ENCODE results near the gene OAT. TPM values are rescaled to one million over a fixed set of nuclear protein-coding genes. Genes with fewer than 3 reads are reported as not detected.

The OAT gene
- total RNA-seq, 4 donors from 2014 or later: 86.0 to 103 (median 95.1) TPM

DNA sequence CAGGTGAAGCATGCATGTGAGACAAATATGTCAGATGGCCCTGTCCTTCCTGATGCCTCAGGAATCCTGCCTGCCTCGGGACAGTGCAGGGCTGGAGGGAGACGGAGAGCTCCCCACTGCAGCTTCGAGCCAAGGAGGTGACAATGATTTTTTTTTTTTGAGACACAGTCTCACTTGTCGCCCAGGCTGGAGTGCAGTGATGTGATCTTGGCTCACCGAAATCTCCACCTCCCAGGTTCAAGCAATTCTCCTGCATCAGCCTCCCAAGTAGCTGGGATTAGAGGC is 68.8 kb downstream of the OAT start:
- no peak overlapping the region for H3K4me3 ChIP-seq
- TF ChIP-seq EP300 (IDR thresholded peaks at IDR 0.05) (no peak), POLR2A (IDR thresholded peaks at IDR 0.05) (no peak), POLR2AphosphoS5 (IDR thresholded peaks at IDR 0.05) (no peak)
- TF ChIP-seq, protein P1, sequence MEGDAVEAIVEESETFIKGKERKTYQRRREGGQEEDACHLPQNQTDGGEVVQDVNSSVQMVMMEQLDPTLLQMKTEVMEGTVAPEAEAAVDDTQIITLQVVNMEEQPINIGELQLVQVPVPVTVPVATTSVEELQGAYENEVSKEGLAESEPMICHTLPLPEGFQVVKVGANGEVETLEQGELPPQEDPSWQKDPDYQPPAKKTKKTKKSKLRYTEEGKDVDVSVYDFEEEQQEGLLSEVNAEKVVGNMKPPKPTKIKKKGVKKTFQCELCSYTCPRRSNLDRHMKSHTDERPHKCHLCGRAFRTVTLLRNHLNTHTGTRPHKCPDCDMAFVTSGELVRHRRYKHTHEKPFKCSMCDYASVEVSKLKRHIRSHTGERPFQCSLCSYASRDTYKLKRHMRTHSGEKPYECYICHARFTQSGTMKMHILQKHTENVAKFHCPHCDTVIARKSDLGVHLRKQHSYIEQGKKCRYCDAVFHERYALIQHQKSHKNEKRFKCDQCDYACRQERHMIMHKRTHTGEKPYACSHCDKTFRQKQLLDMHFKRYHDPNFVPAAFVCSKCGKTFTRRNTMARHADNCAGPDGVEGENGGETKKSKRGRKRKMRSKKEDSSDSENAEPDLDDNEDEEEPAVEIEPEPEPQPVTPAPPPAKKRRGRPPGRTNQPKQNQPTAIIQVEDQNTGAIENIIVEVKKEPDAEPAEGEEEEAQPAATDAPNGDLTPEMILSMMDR (IDR thresholded peaks at IDR 0.05): no peak
- WGBS: 83% methylated on average over 5 of the region's 5 CpGs

DNA sequence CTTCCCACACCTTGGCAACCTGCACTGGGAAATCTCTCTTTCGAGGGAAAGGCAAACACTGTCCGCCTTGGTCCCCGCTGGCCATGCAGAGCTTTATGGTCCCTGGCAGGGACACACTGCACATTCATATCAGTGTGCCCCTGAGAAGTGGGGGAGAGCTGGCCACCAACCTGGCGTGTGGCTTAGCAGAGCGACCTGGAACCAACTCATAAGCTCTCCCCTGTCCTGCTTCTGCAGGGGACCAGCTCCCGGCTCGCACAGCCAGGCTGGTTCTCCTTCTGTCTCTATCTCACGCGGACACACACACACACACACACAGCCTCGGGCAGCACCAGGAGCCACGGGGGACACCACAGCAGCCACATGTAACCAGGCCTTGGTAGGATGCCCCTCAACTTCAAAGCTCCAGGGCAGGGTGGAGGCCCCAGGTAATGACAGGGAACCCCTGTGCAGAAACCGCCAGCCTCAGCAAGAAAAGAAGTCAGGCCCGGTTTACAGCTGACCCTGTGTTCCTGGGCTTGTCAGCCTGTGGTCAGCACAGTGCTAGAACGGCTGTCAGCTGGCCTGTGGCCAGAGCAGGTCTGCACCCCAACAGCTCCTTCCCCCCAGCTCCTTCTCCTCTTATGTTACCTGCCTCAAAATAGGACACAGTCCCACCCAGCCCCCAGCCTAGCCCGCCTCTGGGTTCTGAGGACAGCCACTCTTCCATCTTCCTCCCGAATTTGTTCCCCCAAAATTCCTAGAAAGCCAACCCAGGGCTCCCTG is 69.3 kb downstream of the OAT start:
- TF ChIP-seq EP300 (IDR thresholded peaks at IDR 0.05) (no peak), POLR2A (IDR thresholded peaks at IDR 0.05) (no peak)
- TF ChIP-seq, protein P1 (IDR thresholded peaks at IDR 0.05): no peak
- WGBS: 79% methylated on average over 8 of the region's 16 CpGs
- Histone ChIP-seq H3K4me3 (no peak overlapping the region), H3K27ac (no peak overlapping the region), H3K36me3 (no peaks in the 10 kb centered on the region), H3K4me1 (no peaks in the 10 kb centered on the region), H3K9me3 (no peaks in the 10 kb centered on the region), H3K27me3 (peaks cover 6% of the 10 kb centered on the region)
- no peak for DNase-seq (ENCODE audit: low spot score in 2 of 2)

More for the DNA sequence above, 68.8 kb downstream of the OAT start:
- Histone ChIP-seq H3K27ac (no peak overlapping the region), H3K36me3 (no peaks in the 10 kb centered on the region), H3K27me3 (peaks cover 6% of the 10 kb centered on the region), H3K9me3 (no peaks in the 10 kb centered on the region), H3K4me1 (no peaks in the 10 kb centered on the region)
- DNase-seq (ENCODE audit: low spot score in 2 of 2): no peak

DNA sequence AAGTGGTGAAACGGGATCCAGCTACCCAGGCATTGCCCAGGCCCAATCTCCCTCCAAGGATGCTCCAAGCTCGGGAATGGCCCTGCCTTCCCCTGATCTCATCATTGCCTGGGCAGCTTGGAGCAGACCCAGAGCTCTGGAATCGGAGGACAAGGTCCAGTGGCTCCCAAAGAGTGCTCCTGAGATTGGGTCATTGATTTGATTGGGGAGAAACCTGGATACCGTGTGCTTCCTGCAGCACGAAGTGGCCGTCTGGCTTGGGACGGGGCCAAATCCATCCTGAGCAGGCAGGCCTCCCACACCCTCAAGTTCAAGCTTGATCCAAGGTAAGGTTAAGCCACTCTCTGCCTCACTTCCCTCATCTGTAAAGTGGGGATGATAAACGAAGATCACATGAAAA is 69.9 kb downstream of the OAT start:
- Histone ChIP-seq H3K9me3 (no peaks in the 10 kb centered on the region), H3K27me3 (peaks cover 6% of the 10 kb centered on the region), H3K4me3 (no peak overlapping the region), H3K4me1 (no peaks in the 10 kb centered on the region), H3K36me3 (no peaks in the 10 kb centered on the region), H3K27ac (no peak overlapping the region)
- no peak for TF ChIP-seq POLR2AphosphoS5 (IDR thresholded peaks at IDR 0.05)
- TF ChIP-seq POLR2A (IDR thresholded peaks at IDR 0.05): no peak
- TF ChIP-seq, protein P1 (IDR thresholded peaks at IDR 0.05): no peak
- no peak for TF ChIP-seq EP300 (IDR thresholded peaks at IDR 0.05)
- DNase-seq (ENCODE audit: low spot score in 2 of 2): no peak
- WGBS: 87% methylated on average over 3 of the region's 8 CpGs

DNA sequence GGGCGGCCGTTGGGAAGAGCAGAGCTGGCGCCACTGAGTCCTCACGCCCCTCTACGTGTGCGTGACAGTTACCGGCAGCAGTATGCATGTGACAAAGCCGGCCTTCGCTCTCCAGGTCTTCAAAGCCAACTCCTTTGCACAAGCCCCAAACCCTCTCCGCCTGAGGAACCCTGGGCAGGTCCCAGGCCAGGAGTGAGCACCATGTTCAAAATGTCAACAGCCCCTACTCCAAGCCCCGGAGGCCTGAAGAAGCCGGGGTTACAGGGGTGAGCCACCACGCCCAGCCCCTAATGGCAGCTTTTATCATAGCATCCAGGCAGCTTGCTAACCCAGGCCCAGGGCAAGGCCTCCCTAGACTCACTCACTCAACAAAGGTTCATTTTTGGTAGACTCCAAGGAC is 70.8 kb downstream of the OAT start:
- 90% methylated on average over 13 of the region's 13 CpGs for WGBS
- Histone ChIP-seq H3K36me3 (no peaks in the 10 kb centered on the region), H3K27ac (no peak overlapping the region), H3K4me1 (no peaks in the 10 kb centered on the region), H3K9me3 (no peaks in the 10 kb centered on the region), H3K27me3 (no peaks in the 10 kb centered on the region), H3K4me3 (no peak overlapping the region)
- TF ChIP-seq, protein P1 (IDR thresholded peaks at IDR 0.05): no peak
- no peak for TF ChIP-seq EP300 (IDR thresholded peaks at IDR 0.05)
- TF ChIP-seq POLR2A (IDR thresholded peaks at IDR 0.05): no peak
- TF ChIP-seq POLR2AphosphoS5 (IDR thresholded peaks at IDR 0.05): no peak
- no peak for DNase-seq (ENCODE audit: low spot score in 2 of 2)

Other genes starting within 250 kb of the OAT start
- 1 to 10 TPM in 2 of 4 donors, under 1 TPM in 2; 0.56 to 3.3 (median 1.0) TPM for gene NKX1-2, start 31.1 kb upstream of the OAT start, total RNA-seq
- 10 to 100 TPM; 14.4 to 22.6 (median 15.3) TPM for gene LHPP, start 42.9 kb upstream of the OAT start, total RNA-seq